GM13976 (cell line): Measurements from ENCODE around the gene GATM.

Experiments
- DNase-seq: peaks from one replicate; pipeline ENCODE4 v3.0.0; 2012; ENCODE audit warnings: low spot score
- in situ Hi-C: fragments of 300-500 bp; cut with MboI; formaldehyde crosslinking; loops from one replicate; pipeline ENCODE4 v1.12.0; 2022; ENCODE audit warnings: low sequenced_read_pairs, mixed read lengths, inconsistent platforms; ENCODE audit not compliant: unreplicated experiment
- TF ChIP-seq, protein P1 (sequence below): IDR thresholded peaks from 2 replicates; pipeline ENCODE4 v1.5.1; 2012; ENCODE audit warnings: borderline replicate concordance, mild to moderate bottlenecking; ENCODE audit not compliant: insufficient read depth; ENCODE audit errors: extremely low read depth, missing control alignments, control extremely low read depth

Gene GATM

GRCh38 chr15:45331972-45332371 is 46.4 kb downstream of the GATM start:
- no peak for DNase-seq
- in situ Hi-C loops = no loop called here
- TF ChIP-seq, protein P1, sequence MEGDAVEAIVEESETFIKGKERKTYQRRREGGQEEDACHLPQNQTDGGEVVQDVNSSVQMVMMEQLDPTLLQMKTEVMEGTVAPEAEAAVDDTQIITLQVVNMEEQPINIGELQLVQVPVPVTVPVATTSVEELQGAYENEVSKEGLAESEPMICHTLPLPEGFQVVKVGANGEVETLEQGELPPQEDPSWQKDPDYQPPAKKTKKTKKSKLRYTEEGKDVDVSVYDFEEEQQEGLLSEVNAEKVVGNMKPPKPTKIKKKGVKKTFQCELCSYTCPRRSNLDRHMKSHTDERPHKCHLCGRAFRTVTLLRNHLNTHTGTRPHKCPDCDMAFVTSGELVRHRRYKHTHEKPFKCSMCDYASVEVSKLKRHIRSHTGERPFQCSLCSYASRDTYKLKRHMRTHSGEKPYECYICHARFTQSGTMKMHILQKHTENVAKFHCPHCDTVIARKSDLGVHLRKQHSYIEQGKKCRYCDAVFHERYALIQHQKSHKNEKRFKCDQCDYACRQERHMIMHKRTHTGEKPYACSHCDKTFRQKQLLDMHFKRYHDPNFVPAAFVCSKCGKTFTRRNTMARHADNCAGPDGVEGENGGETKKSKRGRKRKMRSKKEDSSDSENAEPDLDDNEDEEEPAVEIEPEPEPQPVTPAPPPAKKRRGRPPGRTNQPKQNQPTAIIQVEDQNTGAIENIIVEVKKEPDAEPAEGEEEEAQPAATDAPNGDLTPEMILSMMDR = no peak

DNA sequence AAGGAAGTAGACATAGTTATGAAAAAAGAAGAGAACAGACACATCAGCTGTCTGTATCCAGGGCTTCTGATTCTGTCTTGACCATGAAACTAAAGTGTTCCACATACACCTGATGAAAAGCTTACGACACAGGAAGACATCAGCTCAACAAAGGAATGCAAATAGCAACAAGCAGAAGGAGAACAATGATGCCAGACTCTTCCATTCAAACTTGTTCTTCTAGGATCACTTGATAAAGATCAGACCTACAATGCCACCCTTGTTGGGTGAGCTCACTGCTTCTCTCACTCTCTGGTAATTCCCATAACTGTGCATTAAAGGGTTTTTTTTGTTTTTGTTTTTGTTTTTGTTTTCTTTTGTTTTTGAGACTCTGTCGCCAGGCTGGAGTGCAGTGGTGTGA is 49.7 kb downstream of the GATM start:
- TF ChIP-seq, protein P1 = no peak
- in situ Hi-C loops = no loop called here
- no peak for DNase-seq

DNA sequence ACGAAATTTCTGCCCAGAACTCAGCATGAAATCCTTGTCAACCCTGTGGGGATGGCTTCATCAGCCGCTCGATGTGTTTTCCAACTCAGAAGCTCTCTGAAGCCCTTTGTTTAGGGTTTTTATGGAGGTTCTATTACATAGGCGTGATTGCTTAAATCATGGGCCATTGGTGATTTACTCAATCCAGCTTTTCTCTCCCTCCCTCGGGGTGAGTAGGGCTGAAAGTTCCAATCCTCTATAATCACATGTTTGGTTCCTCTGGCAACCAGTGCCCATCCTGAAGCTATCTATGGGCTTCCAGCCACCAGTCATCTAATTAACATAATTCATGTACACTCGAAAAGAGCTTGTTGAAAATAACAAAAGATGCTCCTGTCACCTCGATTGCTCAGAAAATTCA is 51.6 kb downstream of the GATM start:
- TF ChIP-seq, protein P1 = no peak
- in situ Hi-C loops = no loop called here
- DNase-seq = no peak

GRCh38 chr15:45326280-45326679 is 52.1 kb downstream of the GATM start:
- TF ChIP-seq, protein P1 = no peak
- in situ Hi-C loops = no loop called here
- DNase-seq = no peak

GRCh38 chr15:45320581-45321205 is 57.7 kb downstream of the GATM start:
- in situ Hi-C loops = no loop called here
- no peak for DNase-seq
- TF ChIP-seq, protein P1 = no peak

DNA sequence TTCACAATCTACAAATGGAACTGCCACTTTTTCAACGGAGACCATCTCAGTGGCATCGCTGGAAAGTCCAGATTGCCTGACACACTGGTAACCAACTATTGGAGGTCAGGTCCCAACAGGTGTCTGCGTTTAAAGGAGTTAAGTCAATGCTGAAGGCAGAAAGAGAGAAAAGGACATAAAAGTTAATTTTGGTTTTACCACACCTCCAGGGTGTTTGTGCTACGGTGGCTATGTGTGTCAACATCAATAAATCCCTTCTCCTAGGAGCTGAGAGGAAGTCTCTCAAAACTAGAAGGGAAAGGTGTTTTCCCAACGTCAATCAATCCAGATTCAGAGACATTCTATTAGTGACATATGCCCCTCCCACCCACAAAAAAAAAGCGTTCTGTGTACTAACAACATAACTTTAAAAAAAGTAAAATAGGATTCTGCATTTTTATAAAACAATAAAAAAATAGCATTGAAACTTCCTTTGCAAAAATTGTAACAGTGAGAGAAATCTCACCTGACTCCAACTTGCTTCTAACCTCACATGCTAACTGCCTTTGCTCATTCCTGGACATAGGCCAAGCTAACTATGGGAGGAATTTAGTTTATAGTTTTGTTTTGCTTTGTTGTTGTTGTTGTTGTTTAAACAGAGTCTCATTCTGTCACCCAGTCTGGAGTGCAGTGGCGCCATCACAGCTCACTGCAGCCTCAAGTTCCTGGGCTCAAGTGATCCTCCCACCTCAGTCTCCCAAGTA is 58.7 kb downstream of the GATM start:
- in situ Hi-C loops = no loop called here
- DNase-seq = no peak
- TF ChIP-seq, protein P1 = no peak
